HepG2 (cell line): ENCODE measurements around the gene PSKH1. TPM values are rescaled to one million over a fixed set of nuclear protein-coding genes. Genes with fewer than 3 reads are reported as not detected.

Experiments
- MEIS1 ChIP-seq: sonication (generic); formaldehyde crosslinking; IDR thresholded peaks from 2 replicates; pipeline ENCODE4 v1.9.0; 2021; ENCODE audit warnings: mild to moderate bottlenecking, missing genetic modification reagents, moderate library complexity, borderline replicate concordance
- RERE ChIP-seq: IDR thresholded peaks from 2 replicates; pipeline ENCODE4 v1.6.1; 2016; ENCODE audit warnings: low read depth, missing genetic modification reagents, missing compliant biosample characterization
- ZC3H13 ChIP-seq: sonication (generic); formaldehyde crosslinking; IDR thresholded peaks from 2 replicates; pipeline ENCODE4 v1.8.1; 2023; ENCODE audit warnings: mild to moderate bottlenecking, missing genetic modification reagents, moderate library complexity
- ZNF292 ChIP-seq: sonication (generic); formaldehyde crosslinking; IDR thresholded peaks from 2 replicates; pipeline ENCODE4 v1.8.1; 2022; ENCODE audit warnings: mild to moderate bottlenecking, low read depth, missing genetic modification reagents, borderline replicate concordance
- polyA plus RNA-seq, 8 experiments: library from polyadenylated mRNA; depleted of rRNA in 3 of 8; stranded (reverse) in 7 of 8; unstranded in 1 of 8; fragments of >200 nt; fragmentation: Illumina TruSeq in 4 of 8; extraction: Trizol in 4 of 8; gene quantifications; 2 replicates each; pipeline versions ENCODE4 v1.2.1 to v1.2.3, GENCODE V29; 2011 to 2016; ENCODE audit warnings: low read depth in 4 of 8, missing spikeins in 1 of 8, mixed read lengths in 1 of 8; ENCODE audit not compliant: insufficient read depth in 1 of 8
- total RNA-seq, 5 experiments: library from RNA; depleted of rRNA; stranded (reverse); fragments of >200 nt; fragmentation: Illumina TruSeq; extraction: Trizol; gene quantifications; 2 replicates each; pipeline ENCODE4 v1.2.3, GENCODE V29; 2016; ENCODE audit warnings: low read depth in 1 of 5
- TF ChIP-seq, protein P1 (sequence below), 2 experiments: fragments of 450-650 bp in 1 of 2; sonication (generic) in 1 of 2; formaldehyde crosslinking in 1 of 2; IDR thresholded peaks; 2 replicates each; pipeline versions ENCODE4 v1.6.1 to v1.8.0; 2016 to 2022; ENCODE audit warnings: antibody characterized with exemption in 1 of 2, mild to moderate bottlenecking in 1 of 2, missing genetic modification reagents in 1 of 2
- TF ChIP-seq, protein P2 (sequence below): sonication (generic); formaldehyde crosslinking; IDR thresholded peaks from 2 replicates; pipeline ENCODE4 v1.5.1; 2020; ENCODE audit warnings: missing genetic modification reagents, mild to moderate bottlenecking, borderline replicate concordance

PSKH1 gene
- total and polyA plus RNA-seq, 2 of the 13 experiments (the other 11 are each of a cell fraction or from before 2014, with no cell fraction given), result 8.4 to 19.1 TPM

DNA sequence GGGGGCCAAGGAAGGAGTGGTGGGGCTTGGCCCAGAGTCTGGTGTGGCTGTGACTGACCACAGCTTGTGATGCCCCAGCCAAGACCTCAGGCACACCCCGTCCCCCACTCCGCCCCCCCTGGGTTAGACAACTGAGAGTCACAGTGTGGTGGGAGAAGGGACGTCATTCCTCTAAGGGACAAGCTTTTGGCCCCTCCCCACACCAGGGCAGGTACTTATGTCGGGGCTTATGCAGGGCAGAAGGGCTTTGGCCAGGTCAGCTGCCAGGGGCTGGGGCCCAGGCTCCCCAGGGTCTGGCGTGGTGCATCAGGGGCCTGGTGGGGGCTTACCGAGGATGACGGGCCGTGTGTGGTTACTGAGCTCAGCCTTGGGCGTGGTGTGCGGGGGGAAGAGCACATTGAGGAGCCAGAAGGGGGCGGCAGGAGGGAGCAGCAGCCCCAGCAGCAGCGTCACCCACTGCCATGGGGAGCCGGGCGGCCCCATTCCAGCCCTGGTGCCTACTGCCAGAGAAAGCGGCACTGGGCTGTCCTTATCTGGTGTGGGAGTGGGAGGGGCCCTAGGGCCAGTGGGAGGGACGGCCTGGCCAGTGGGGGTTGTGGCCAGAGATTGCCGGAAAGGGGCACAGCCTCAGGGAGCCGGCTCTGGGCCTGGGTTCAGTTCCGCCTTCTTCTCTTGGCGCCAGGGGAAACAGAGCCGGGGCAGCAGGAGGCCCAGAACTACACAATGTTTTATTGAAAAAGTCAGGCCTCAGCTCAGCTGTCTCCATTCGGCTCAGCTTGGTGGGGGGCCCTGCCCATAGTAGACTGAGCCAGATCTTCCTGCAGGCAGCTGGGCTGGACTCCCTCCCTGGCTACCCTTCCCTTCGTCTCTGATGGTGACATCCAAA, 50.8 kb downstream of the PSKH1 start, which contains the start of gene LCAT (continued):
- TF ChIP-seq, protein P1, sequence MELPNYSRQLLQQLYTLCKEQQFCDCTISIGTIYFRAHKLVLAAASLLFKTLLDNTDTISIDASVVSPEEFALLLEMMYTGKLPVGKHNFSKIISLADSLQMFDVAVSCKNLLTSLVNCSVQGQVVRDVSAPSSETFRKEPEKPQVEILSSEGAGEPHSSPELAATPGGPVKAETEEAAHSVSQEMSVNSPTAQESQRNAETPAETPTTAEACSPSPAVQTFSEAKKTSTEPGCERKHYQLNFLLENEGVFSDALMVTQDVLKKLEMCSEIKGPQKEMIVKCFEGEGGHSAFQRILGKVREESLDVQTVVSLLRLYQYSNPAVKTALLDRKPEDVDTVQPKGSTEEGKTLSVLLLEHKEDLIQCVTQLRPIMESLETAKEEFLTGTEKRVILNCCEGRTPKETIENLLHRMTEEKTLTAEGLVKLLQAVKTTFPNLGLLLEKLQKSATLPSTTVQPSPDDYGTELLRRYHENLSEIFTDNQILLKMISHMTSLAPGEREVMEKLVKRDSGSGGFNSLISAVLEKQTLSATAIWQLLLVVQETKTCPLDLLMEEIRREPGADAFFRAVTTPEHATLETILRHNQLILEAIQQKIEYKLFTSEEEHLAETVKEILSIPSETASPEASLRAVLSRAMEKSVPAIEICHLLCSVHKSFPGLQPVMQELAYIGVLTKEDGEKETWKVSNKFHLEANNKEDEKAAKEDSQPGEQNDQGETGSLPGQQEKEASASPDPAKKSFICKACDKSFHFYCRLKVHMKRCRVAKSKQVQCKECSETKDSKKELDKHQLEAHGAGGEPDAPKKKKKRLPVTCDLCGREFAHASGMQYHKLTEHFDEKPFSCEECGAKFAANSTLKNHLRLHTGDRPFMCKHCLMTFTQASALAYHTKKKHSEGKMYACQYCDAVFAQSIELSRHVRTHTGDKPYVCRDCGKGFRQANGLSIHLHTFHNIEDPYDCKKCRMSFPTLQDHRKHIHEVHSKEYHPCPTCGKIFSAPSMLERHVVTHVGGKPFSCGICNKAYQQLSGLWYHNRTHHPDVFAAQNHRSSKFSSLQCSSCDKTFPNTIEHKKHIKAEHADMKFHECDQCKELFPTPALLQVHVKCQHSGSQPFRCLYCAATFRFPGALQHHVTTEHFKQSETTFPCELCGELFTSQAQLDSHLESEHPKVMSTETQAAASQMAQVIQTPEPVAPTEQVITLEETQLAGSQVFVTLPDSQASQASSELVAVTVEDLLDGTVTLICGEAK (IDR thresholded peaks at IDR 0.05), result no peak
- TF ChIP-seq, protein P1 (CRISPR knock-in tag; IDR thresholded peaks at IDR 0.05), result no peak
- TF ChIP-seq RERE (CRISPR knock-in tag), result no peak
- TF ChIP-seq MEIS1, result no peak; the same call in 1 of the 2 replicates
- no peak; the same call in 1 of the 2 replicates for TF ChIP-seq ZNF292 (CRISPR knock-in tag)
- peak; percentile 89 for TF ChIP-seq ZC3H13
- TF ChIP-seq, protein P2, sequence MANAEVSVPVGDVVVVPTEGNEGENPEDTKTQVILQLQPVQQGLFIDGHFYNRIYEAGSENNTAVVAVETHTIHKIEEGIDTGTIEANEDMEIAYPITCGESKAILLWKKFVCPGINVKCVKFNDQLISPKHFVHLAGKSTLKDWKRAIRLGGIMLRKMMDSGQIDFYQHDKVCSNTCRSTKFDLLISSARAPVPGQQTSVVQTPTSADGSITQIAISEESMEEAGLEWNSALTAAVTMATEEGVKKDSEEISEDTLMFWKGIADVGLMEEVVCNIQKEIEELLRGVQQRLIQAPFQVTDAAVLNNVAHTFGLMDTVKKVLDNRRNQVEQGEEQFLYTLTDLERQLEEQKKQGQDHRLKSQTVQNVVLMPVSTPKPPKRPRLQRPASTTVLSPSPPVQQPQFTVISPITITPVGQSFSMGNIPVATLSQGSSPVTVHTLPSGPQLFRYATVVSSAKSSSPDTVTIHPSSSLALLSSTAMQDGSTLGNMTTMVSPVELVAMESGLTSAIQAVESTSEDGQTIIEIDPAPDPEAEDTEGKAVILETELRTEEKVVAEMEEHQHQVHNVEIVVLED (CRISPR knock-in tag), result peak; percentile 25; the same call in 1 of the 2 replicates
